Upper lobe of left lung (tissue), 6 donors: ENCODE data around the gene IL36RN. TPM values are rescaled to one million over a fixed set of nuclear protein-coding genes. Genes with fewer than 3 reads are reported as not detected.

ENCODE experiments used
- ATAC-seq, 2 donors: fragments of 200-7000 bp; cut with Tn5 transposase; one replicate each; pipeline ENCODE4 v1.9.1; 2022; ENCODE audit warnings: mild to moderate bottlenecking in 2 of 2, moderate library complexity in 2 of 2; ENCODE audit not compliant: low FRiP score in 2 of 2
- DNase-seq, 2 donors: peaks; one replicate each; pipeline ENCODE4 v3.0.0-alpha.2; 2019 to 2020
- H3K27ac ChIP-seq, 4 donors: fragments of 200-600 bp; sonication (generic); one replicate each; pipeline ENCODE4 v1.5.1; 2016 to 2019
- H3K27me3 ChIP-seq, 4 donors: fragments of 200-600 bp; sonication (generic); one replicate each; pipeline ENCODE4 v1.5.1; 2017 to 2019
- H3K36me3 ChIP-seq, 4 donors: fragments of 200-600 bp; sonication (generic); one replicate each; pipeline ENCODE4 v1.5.1; 2016 to 2019
- H3K4me1 ChIP-seq, 4 donors: fragments of 200-600 bp; sonication (generic); one replicate each; pipeline ENCODE4 v1.5.1; 2018 to 2019
- H3K4me3 ChIP-seq, 4 donors: fragments of 200-600 bp; sonication (generic); one replicate each; pipeline ENCODE4 v1.5.1; 2017 to 2019; ENCODE audit warnings: mild to moderate bottlenecking in 2 of 4, moderate library complexity in 1 of 4
- H3K9me3 ChIP-seq, 4 donors: fragments of 200-600 bp; sonication (generic); one replicate each; pipeline ENCODE4 v1.5.1; 2018 to 2019
- EP300 ChIP-seq, 4 donors: sonication (generic); formaldehyde crosslinking; IDR thresholded peaks; one replicate each; pipeline ENCODE4 v1.5.1; 2017; ENCODE audit warnings: antibody characterized with exemption in 4 of 4, control low read depth in 2 of 4
- POLR2A ChIP-seq, 4 donors: fragments of 450-650 bp; IDR thresholded peaks; one replicate each; pipeline ENCODE4 v1.5.1; 2016 to 2017; ENCODE audit warnings: antibody characterized with exemption in 4 of 4, mild to moderate bottlenecking in 2 of 4
- POLR2AphosphoS5 ChIP-seq, 2 donors: sonication (generic); formaldehyde crosslinking; IDR thresholded peaks; one replicate each; pipeline ENCODE4 v1.5.1; 2017; ENCODE audit warnings: antibody characterized with exemption in 2 of 2
- WGBS, 2 donors: methylation state at CpG; one replicate each; pipeline ENCODE4 v1.1.5; 2017 to 2018; 5-methylcytosine and 5-hydroxymethylcytosine counted together
- total RNA-seq, 6 donors: library from RNA; depleted of rRNA in 4 of 6; stranded (reverse); fragments of >200 nt in 4 of 6; gene quantifications; one replicate each; pipeline versions ENCODE4 v1.1.0 to v1.2.1, GENCODE V29; 2016 to 2021
- TF ChIP-seq, protein P1 (sequence below), 6 experiments: fragments of 450-650 bp in 4 of 6; fragments of 200-600 bp in 2 of 6; sonication (generic) in 2 of 6; IDR thresholded peaks; one replicate each; pipeline ENCODE4 v1.5.1; 2016 to 2019; ENCODE audit warnings: antibody characterized with exemption in 6 of 6
- donor health status: DM: no; HTN: no; CAD: no; lungs with moderate emphysema.
- donor health status: DM: no; HTN: yes; CAD: no; lungs with severe emphysema.

Gene IL36RN
- total RNA-seq, 6 donors from 2014 or later: not detected

GRCh38 chr2:113080134-113080533, 21.1 kb downstream of the IL36RN start:
- peak overlapping the region in 2 of 4 donors; percentile 12 to 61 for H3K27ac ChIP-seq
- no peak overlapping the region for H3K4me3 ChIP-seq
- TF ChIP-seq, protein P1, sequence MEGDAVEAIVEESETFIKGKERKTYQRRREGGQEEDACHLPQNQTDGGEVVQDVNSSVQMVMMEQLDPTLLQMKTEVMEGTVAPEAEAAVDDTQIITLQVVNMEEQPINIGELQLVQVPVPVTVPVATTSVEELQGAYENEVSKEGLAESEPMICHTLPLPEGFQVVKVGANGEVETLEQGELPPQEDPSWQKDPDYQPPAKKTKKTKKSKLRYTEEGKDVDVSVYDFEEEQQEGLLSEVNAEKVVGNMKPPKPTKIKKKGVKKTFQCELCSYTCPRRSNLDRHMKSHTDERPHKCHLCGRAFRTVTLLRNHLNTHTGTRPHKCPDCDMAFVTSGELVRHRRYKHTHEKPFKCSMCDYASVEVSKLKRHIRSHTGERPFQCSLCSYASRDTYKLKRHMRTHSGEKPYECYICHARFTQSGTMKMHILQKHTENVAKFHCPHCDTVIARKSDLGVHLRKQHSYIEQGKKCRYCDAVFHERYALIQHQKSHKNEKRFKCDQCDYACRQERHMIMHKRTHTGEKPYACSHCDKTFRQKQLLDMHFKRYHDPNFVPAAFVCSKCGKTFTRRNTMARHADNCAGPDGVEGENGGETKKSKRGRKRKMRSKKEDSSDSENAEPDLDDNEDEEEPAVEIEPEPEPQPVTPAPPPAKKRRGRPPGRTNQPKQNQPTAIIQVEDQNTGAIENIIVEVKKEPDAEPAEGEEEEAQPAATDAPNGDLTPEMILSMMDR (IDR thresholded peaks at IDR 0.05): peak; percentile 20 to 60 (median 44)
- TF ChIP-seq POLR2A (IDR thresholded peaks at IDR 0.05): no peak
- no peak for TF ChIP-seq POLR2AphosphoS5 (IDR thresholded peaks at IDR 0.05)
- no peak for TF ChIP-seq EP300 (IDR thresholded peaks at IDR 0.05)
- ATAC-seq: peak; percentile 60 to 65
- H3K36me3 ChIP-seq: no peaks in the 10 kb centered on the region
- no peaks in the 10 kb centered on the region for H3K9me3 ChIP-seq
- H3K27me3 ChIP-seq: no peaks in the 10 kb centered on the region
- 31 to 52% methylated on average over 7 to 9 of the region's 9 CpGs for WGBS, 2 donors
- peaks cover 0 to 8% (median 6%) of the 10 kb centered on the region in 4 donors for H3K4me1 ChIP-seq
- peak in 1 of 2 donors; percentile 53 for DNase-seq

GRCh38 chr2:113081488-113082210, 22.7 kb downstream of the IL36RN start:
- no peaks in the 10 kb centered on the region for H3K27me3 ChIP-seq
- no peak overlapping the region for H3K27ac ChIP-seq
- no peak for DNase-seq
- ATAC-seq: no peak
- peaks cover 0 to 8% (median 6%) of the 10 kb centered on the region in 4 donors for H3K4me1 ChIP-seq
- TF ChIP-seq EP300 (IDR thresholded peaks at IDR 0.05) (no peak), POLR2AphosphoS5 (IDR thresholded peaks at IDR 0.05) (no peak), POLR2A (IDR thresholded peaks at IDR 0.05) (no peak)
- TF ChIP-seq, protein P1 (IDR thresholded peaks at IDR 0.05): no peak
- no peaks in the 10 kb centered on the region for H3K9me3 ChIP-seq
- no peaks in the 10 kb centered on the region for H3K36me3 ChIP-seq
- 74 to 80% methylated on average over 2 of the region's 2 CpGs for WGBS, 2 donors
- H3K4me3 ChIP-seq: no peak overlapping the region

DNA sequence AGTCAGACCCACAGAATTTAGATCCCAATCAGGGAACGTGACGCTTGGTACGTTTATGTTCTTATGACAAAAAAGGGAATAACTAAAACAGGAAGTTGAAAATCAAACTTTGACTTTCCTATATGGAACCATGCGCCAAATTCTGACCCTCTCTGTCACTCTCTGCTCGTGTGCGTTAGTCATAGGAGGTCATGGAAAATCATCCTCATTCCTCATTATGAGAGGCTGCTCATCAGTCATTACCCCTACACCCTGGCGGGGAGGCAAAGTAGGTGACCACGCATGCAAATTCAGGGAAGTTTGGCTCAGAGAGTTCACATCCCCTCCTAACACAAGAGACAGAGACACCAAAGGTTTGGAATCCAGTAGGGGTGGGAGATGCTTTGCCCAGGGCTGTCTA, 24.3 kb downstream of the IL36RN start:
- Histone ChIP-seq H3K4me3 (no peak overlapping the region), H3K36me3 (no peaks in the 10 kb centered on the region), H3K9me3 (no peaks in the 10 kb centered on the region), H3K4me1 (peaks cover 0 to 7% (median 2%) of the 10 kb centered on the region in 4 donors), H3K27me3 (no peaks in the 10 kb centered on the region), H3K27ac (no peak overlapping the region)
- ATAC-seq (peak in 1 of 2 donors; percentile 70), DNase-seq (peak in 1 of 2 donors; percentile 40)
- peak in 1 of 4 donors; percentile 71 for TF ChIP-seq EP300 (IDR thresholded peaks at IDR 0.05)
- TF ChIP-seq, protein P1 (IDR thresholded peaks at IDR 0.05): no peak
- TF ChIP-seq POLR2A (IDR thresholded peaks at IDR 0.05): no peak
- no peak for TF ChIP-seq POLR2AphosphoS5 (IDR thresholded peaks at IDR 0.05)
- WGBS, 2 donors: 53 to 58% methylated on average over 8 of the region's 8 CpGs

GRCh38 chr2:113084249-113085000, 25.4 kb downstream of the IL36RN start:
- ATAC-seq (peak in 1 of 2 donors; percentile 41), DNase-seq (no peak)
- Histone ChIP-seq H3K9me3 (no peaks in the 10 kb centered on the region), H3K27ac (no peak overlapping the region), H3K27me3 (no peaks in the 10 kb centered on the region), H3K4me1 (peaks cover 0 to 6% (median 0%) of the 10 kb centered on the region in 4 donors), H3K4me3 (no peak overlapping the region), H3K36me3 (no peaks in the 10 kb centered on the region)
- WGBS, 2 donors: 50 to 53% methylated on average over 5 of the region's 5 CpGs
- no peak for TF ChIP-seq POLR2AphosphoS5 (IDR thresholded peaks at IDR 0.05)
- TF ChIP-seq, protein P1 (IDR thresholded peaks at IDR 0.05): peak in 4 of 6 experiments; percentile 9 to 30 (median 23)
